Gastrocnemius medialis (tissue), 4 donors: Measurements from ENCODE around the gene ADAM20. TPM values are rescaled to one million over a fixed set of nuclear protein-coding genes. Genes with fewer than 3 reads are reported as not detected.

Experiments
- ATAC-seq, 2 donors: fragments of 150-250 bp; one replicate each; pipeline ENCODE4 v1.9.1; 2016
- DNase-seq, 2 donors: peaks; one replicate each; pipeline ENCODE4 v3.0.0-alpha.2; 2019
- H3K27ac ChIP-seq, 4 donors: fragments of 200-600 bp; sonication (generic); 1 replicate in 1 of 4; 2 replicates in 3 of 4; pipeline ENCODE4 v1.5.1; 2016 to 2018; ENCODE audit warnings: mild to moderate bottlenecking in 2 of 4, moderate library complexity in 1 of 4
- H3K27me3 ChIP-seq, 3 donors: fragments of 200-600 bp; sonication (generic) in 2 of 3; 1 replicate in 1 of 3; 2 replicates in 2 of 3; pipeline versions ENCODE4 v1.5.1 to v1.6.0; 2016 to 2019; ENCODE audit warnings: mild to moderate bottlenecking in 1 of 3, moderate library complexity in 1 of 3
- H3K36me3 ChIP-seq, 2 donors: fragments of 200-600 bp; sonication (generic) in 1 of 2; one replicate each; pipeline ENCODE4 v1.5.1; 2017 to 2018
- H3K4me1 ChIP-seq, 2 donors: fragments of 200-600 bp; sonication (generic) in 1 of 2; one replicate each; pipeline ENCODE4 v1.5.1; 2016 to 2017; ENCODE audit warnings: mild to moderate bottlenecking in 2 of 2
- H3K4me3 ChIP-seq, 4 donors: fragments of 200-600 bp; sonication (generic) in 3 of 4; 1 replicate in 1 of 4; 2 replicates in 3 of 4; pipeline ENCODE4 v1.5.1; 2016 to 2019; ENCODE audit warnings: mild to moderate bottlenecking in 2 of 4
- H3K9me3 ChIP-seq, 3 donors: fragments of 200-600 bp; sonication (generic) in 2 of 3; 1 replicate in 1 of 3; 2 replicates in 2 of 3; pipeline ENCODE4 v1.5.1; 2016 to 2019
- POLR2A ChIP-seq, 2 donors: fragments of 450-650 bp; IDR thresholded peaks; one replicate each; pipeline ENCODE4 v1.6.1; 2017; ENCODE audit warnings: antibody characterized with exemption in 2 of 2, mild to moderate bottlenecking in 2 of 2, moderate library complexity in 2 of 2
- in situ Hi-C, 4 donors: fragments of 200-750 bp; cut with MboI; loops; one replicate each; pipeline versions ENCODE4 v1.15.0 to v1.8.0; 2017; ENCODE audit warnings: low sequenced_read_pairs in 4 of 4
- intact Hi-C: fragments of 100-400 bp; cut with DNase I; formaldehyde crosslinking; loops from one replicate; pipeline ENCODE4 v1.15.1; 2023; ENCODE audit warnings: low total_unique reads
- total RNA-seq, 4 donors: library from RNA; depleted of rRNA; stranded (reverse); fragments of >200 nt; gene quantifications; one replicate each; pipeline versions ENCODE4 v1.1.0 to v1.2.3, GENCODE V29; 2016
- TF ChIP-seq, protein P1 (sequence below), 5 experiments: fragments of 450-650 bp in 3 of 5; fragments of 200-600 bp in 2 of 5; sonication (generic) in 2 of 5; IDR thresholded peaks in 4 of 5; conservative IDR thresholded peaks in 1 of 5; 1 replicate in 4 of 5; 2 replicates in 1 of 5; pipeline ENCODE4 v1.5.1; 2016 to 2019; ENCODE audit warnings: antibody characterized with exemption in 5 of 5, mild to moderate bottlenecking in 3 of 5, moderate library complexity in 3 of 5

Gene ADAM20
- total RNA-seq: 1 to 10 TPM in 1 of 4 donors, under 1 TPM in 1, not detected in 2; 0.09 to 4.5 TPM

DNA sequence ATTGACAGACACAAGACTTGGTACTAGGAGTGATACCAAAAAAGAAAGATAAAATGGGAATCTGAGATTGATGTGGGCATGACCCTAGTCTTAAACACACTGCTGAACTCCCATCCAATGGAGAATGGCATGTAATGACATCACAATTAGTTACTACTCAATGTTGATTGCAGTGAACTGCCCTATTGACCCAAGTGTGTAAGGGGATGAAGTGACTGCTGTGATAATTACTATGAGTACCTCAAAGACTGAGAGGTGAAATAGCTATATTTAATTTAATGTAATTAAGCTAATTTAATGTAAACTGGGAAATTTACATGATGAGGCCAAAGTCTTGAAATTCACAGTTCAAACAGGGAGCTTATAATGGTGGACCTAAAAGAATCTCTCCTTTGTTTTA, at the start of gene ADAM20:
TSS of gene ADAM20 (minus strand) at position 101 of the 400 bp plus-strand sequence. CDS start 10,247 bp downstream, outside the sequence.
- intact Hi-C loops: no loop called here
- H3K27ac ChIP-seq: no peak within 1 kb of the TSS
- no peak for ATAC-seq
- no peaks in the 10 kb centered on the region for H3K27me3 ChIP-seq
- H3K4me3 ChIP-seq: no peak within 1 kb of the TSS
- no peak for TF ChIP-seq POLR2A (IDR thresholded peaks at IDR 0.05)
- TF ChIP-seq, protein P1, sequence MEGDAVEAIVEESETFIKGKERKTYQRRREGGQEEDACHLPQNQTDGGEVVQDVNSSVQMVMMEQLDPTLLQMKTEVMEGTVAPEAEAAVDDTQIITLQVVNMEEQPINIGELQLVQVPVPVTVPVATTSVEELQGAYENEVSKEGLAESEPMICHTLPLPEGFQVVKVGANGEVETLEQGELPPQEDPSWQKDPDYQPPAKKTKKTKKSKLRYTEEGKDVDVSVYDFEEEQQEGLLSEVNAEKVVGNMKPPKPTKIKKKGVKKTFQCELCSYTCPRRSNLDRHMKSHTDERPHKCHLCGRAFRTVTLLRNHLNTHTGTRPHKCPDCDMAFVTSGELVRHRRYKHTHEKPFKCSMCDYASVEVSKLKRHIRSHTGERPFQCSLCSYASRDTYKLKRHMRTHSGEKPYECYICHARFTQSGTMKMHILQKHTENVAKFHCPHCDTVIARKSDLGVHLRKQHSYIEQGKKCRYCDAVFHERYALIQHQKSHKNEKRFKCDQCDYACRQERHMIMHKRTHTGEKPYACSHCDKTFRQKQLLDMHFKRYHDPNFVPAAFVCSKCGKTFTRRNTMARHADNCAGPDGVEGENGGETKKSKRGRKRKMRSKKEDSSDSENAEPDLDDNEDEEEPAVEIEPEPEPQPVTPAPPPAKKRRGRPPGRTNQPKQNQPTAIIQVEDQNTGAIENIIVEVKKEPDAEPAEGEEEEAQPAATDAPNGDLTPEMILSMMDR (IDR thresholded peaks at IDR 0.05 in 4 of 5, conservative IDR thresholded peaks at IDR 0.05 in 1 of 5): no peak
- no peaks in the 10 kb centered on the region for H3K9me3 ChIP-seq
- H3K36me3 ChIP-seq: no peaks in the 10 kb centered on the region
- DNase-seq: no peak
- H3K4me1 ChIP-seq: peaks cover 0 to 2% of the 10 kb centered on the region in 2 donors
- in situ Hi-C loops: no loop called here

DNA sequence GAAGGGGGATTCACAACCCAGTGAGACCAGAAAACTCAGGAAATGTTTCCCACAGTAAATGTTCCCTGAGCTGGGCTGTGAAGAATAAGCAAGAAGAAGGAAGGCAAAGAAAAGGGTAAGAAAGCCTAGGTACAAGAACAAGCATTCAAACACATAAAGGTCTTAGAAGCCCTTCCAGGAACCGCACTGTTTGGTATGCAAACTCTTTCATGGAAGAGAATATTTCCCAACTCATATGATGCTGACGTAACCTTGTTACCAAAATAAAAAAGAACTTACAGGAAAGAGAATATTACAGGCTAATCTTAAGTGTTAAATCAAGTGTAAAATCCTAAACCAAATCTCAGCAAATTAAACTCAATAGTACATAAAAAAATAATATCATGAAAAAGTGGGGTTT, 42.1 kb upstream of the ADAM20 start:
- ATAC-seq (no peak), DNase-seq (no peak)
- no peaks in the 10 kb centered on the region for H3K27me3 ChIP-seq
- no peak overlapping the region for H3K27ac ChIP-seq
- in situ Hi-C loops: no loop called here
- no peak for TF ChIP-seq POLR2A (IDR thresholded peaks at IDR 0.05)
- no peaks in the 10 kb centered on the region for H3K9me3 ChIP-seq
- H3K36me3 ChIP-seq: peaks cover 2 to 18% of the 10 kb centered on the region in 2 donors
- no peak overlapping the region for H3K4me3 ChIP-seq
- H3K4me1 ChIP-seq: no peaks in the 10 kb centered on the region
- intact Hi-C loops: no loop called here

DNA sequence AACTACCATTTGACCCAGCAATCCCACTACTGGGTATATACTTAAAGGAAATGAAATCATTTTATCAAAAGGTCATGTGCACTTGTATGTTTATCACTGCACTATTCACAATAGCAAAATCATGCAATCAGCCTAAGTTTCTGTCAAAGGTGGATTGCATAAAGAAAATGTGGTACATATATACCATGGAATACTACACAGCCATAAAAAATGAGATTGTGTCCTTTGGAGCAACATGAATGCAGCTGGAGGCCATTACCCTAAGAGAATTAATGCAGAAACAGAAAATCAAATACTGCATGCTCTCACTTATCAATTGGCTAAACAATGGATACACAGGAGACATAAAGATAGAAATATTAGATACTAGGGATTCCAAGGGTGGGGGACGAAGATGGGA, 38.2 kb upstream of the ADAM20 start:
- intact Hi-C loops (no loop called here), in situ Hi-C loops (no loop called here)
- DNase-seq (no peak), ATAC-seq (no peak)
- no peak for TF ChIP-seq POLR2A (IDR thresholded peaks at IDR 0.05)
- TF ChIP-seq, protein P1 (IDR thresholded peaks at IDR 0.05 in 4 of 5, conservative IDR thresholded peaks at IDR 0.05 in 1 of 5): no peak
- H3K4me1 ChIP-seq: no peaks in the 10 kb centered on the region
- no peaks in the 10 kb centered on the region for H3K36me3 ChIP-seq
- H3K27ac ChIP-seq: no peak overlapping the region
- no peaks in the 10 kb centered on the region for H3K9me3 ChIP-seq
- no peak overlapping the region for H3K4me3 ChIP-seq
- H3K27me3 ChIP-seq: no peaks in the 10 kb centered on the region

DNA sequence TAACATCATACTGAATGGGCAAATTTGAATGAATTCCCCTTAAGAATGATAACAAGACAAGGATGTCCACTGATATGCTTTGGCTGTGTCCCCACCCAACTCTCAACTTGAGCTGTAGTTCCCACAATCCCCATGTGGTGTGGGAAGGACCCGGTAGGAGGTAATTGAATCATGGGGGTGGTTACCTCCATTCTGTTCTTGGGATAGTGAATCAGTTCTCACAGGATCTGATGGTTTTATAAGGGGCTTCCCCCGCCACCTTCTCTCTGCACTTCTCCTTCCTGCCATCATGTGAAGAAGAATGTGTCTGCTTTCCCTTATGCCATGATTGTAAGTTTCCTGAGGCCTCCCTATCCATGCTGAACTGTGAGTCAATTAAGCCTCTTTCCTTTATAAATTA, 36.3 kb upstream of the ADAM20 start:
- in situ Hi-C loops: no loop called here

DNA sequence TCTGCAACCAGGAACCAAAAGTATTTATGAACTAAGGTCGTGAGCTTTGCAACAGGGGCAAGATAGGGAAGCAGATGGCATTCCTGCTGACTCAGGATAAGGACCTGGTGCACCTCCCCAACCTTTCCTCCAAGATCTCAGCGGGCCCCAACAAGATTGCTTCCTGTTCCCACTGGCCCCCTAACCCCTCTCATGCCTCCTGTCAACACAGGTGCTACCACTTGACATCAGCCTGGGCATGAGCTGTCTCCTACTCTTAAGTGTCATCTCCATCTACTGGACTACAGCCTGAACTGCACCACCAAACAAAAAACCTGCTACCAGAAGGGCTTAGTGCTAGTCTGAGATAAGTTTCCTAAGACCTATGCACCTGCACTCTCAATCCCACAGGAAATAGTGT, 33.0 kb upstream of the ADAM20 start:
- ATAC-seq (peak in 1 of 2 donors; percentile 58), DNase-seq (no peak)
- in situ Hi-C loops (no loop called here), intact Hi-C loops (no loop called here)
- H3K27ac ChIP-seq: no peak overlapping the region
- TF ChIP-seq POLR2A (IDR thresholded peaks at IDR 0.05): no peak
- TF ChIP-seq, protein P1 (IDR thresholded peaks at IDR 0.05 in 4 of 5, conservative IDR thresholded peaks at IDR 0.05 in 1 of 5): no peak
- no peaks in the 10 kb centered on the region for H3K27me3 ChIP-seq
- peaks cover 0 to 12% of the 10 kb centered on the region in 2 donors for H3K4me1 ChIP-seq
- H3K36me3 ChIP-seq: peaks cover 0 to 30% of the 10 kb centered on the region in 2 donors
- H3K9me3 ChIP-seq: no peaks in the 10 kb centered on the region
- H3K4me3 ChIP-seq: no peak overlapping the region

More for the DNA sequence above, 36.3 kb upstream of the ADAM20 start:
- Histone ChIP-seq H3K4me1 (no peaks in the 10 kb centered on the region), H3K4me3 (no peak overlapping the region), H3K36me3 (peaks cover 0 to 8% of the 10 kb centered on the region in 2 donors), H3K27ac (no peak overlapping the region), H3K9me3 (no peaks in the 10 kb centered on the region), H3K27me3 (no peaks in the 10 kb centered on the region)
- no peak for ATAC-seq
- intact Hi-C loops: no loop called here
- TF ChIP-seq, protein P1 (IDR thresholded peaks at IDR 0.05 in 4 of 5, conservative IDR thresholded peaks at IDR 0.05 in 1 of 5): no peak
- no peak for TF ChIP-seq POLR2A (IDR thresholded peaks at IDR 0.05)
- DNase-seq: no peak
